T-helper 9 cell (primary cell): ENCODE measurements around the gene TRIM44.
"Not testable (repeated sequence)": the region's sequence is repeated elsewhere in the genome, so short reads cannot be mapped to it uniquely, and the experiment has no call there.

Experiments used
- DNase-seq: peaks from one replicate; pipeline ENCODE4 v3.0.0-alpha.2; 2020

The TRIM44 gene

GRCh38 chr11:35825386-35825785, 162.8 kb downstream of the TRIM44 start:
- no peak for DNase-seq

GRCh38 chr11:35826006-35826405, 163.4 kb downstream of the TRIM44 start:
- no peak for DNase-seq

- no peak for DNase-seq
These were observed 164.4 kb downstream of the TRIM44 start for GRCh38 chr11:35826949-35827348.

GRCh38 chr11:35836205-35836604, 173.6 kb downstream of the TRIM44 start:
- DNase-seq: no peak

GRCh38 chr11:35838071-35838470, 175.5 kb downstream of the TRIM44 start:
- no peak for DNase-seq

- not testable (repeated sequence) for DNase-seq
These were observed 176.3 kb downstream of the TRIM44 start for GRCh38 chr11:35838697-35839367.

GRCh38 chr11:35839368-35840161, 177.0 kb downstream of the TRIM44 start:
- no peak for DNase-seq

GRCh38 chr11:35841733-35842132, 179.2 kb downstream of the TRIM44 start:
- DNase-seq: no peak

- no peak for DNase-seq
These were observed 180.4 kb downstream of the TRIM44 start for GRCh38 chr11:35842958-35843357.

GRCh38 chr11:35844579-35844978, 182.0 kb downstream of the TRIM44 start:
- no peak for DNase-seq

GRCh38 chr11:35845860-35846259, 183.3 kb downstream of the TRIM44 start:
- no peak for DNase-seq

GRCh38 chr11:35846874-35847273, 184.3 kb downstream of the TRIM44 start:
- no peak for DNase-seq

- DNase-seq: no peak
These were observed 184.9 kb downstream of the TRIM44 start for GRCh38 chr11:35847473-35847872.

GRCh38 chr11:35848616-35849015, 186.0 kb downstream of the TRIM44 start:
- DNase-seq: no peak

GRCh38 chr11:35850191-35850590, 187.6 kb downstream of the TRIM44 start:
- DNase-seq: no peak

GRCh38 chr11:35851342-35851741, 188.8 kb downstream of the TRIM44 start:
- DNase-seq: no peak

- DNase-seq: no peak
These were observed 189.5 kb downstream of the TRIM44 start for GRCh38 chr11:35852056-35852455.

GRCh38 chr11:35853971-35854370, 191.4 kb downstream of the TRIM44 start:
- no peak for DNase-seq

- no peak for DNase-seq
These were observed 193.1 kb downstream of the TRIM44 start for GRCh38 chr11:35855671-35856070.

- DNase-seq: no peak
These were observed 193.7 kb downstream of the TRIM44 start for GRCh38 chr11:35856259-35856658.

- no peak for DNase-seq
These were observed 194.2 kb downstream of the TRIM44 start for GRCh38 chr11:35856756-35857155.

- DNase-seq: no peak
These were observed 195.3 kb downstream of the TRIM44 start for GRCh38 chr11:35857922-35858321.

- no peak for DNase-seq
These were observed 196.7 kb downstream of the TRIM44 start for GRCh38 chr11:35859301-35859700.

GRCh38 chr11:35860194-35860593, 197.6 kb downstream of the TRIM44 start:
- not testable (repeated sequence) for DNase-seq
